HEK293 (cell line): ENCODE measurements around the gene RGMA.

Source experiments
- ZNF335 ChIP-seq: fragments of 450-650 bp; formaldehyde crosslinking; conservative IDR thresholded peaks from 2 replicates; pipeline ENCODE4 v1.5.1; 2016; ENCODE audit warnings: missing biosample characterization, missing genetic modification characterization
- ZNF48 ChIP-seq: fragments of 450-650 bp; formaldehyde crosslinking; IDR thresholded peaks from 2 replicates; pipeline ENCODE4 v1.5.1; 2016; ENCODE audit warnings: missing biosample characterization, missing genetic modification characterization

DNA sequence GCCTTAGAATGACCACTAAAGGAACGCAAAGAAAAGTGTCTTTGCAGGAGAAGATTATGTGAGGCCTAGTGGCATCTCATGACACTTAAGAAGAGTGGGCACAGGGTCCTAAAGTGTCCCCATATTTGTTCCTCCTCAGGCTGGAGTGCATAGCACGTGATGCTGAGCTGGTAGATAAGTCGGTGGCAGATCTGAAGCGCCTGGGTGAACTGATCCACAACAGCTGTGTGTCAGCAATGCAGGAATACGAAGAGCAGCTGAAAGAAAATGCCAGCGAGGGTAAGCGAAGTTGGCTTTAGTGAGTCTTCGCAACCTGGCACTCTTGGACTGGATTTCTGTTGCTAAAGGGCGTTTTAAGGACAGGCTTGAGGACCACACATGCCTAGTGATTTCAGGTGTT is 96.3 kb downstream of the RGMA start:
- TF ChIP-seq ZNF335 (tag by site-specific recombination) = no peak
- TF ChIP-seq ZNF48 (tag by site-specific recombination) = no peak
